Measurements from ENCODE around the gene TM4SF1.

DNA sequence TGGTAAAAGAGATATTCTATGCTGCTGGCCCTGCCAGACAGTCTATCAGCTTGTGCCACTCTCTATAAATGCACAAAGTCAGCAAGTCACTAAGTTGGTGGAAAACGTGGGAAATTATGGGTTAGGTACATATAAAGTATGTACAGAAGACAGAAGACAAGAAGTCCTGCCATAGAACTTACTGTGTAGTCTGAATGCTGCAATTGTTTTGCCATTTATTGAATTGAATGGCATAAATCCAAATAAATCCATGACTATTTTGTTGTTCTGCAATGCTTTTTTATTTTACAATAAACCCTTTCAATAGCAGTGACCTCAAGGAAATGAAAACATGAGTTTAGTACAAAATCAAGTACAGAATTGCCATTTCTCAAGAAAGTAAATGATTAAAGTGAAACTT lies 34.1 kb upstream of the TM4SF1 start:
- TF ChIP-seq, protein P1, sequence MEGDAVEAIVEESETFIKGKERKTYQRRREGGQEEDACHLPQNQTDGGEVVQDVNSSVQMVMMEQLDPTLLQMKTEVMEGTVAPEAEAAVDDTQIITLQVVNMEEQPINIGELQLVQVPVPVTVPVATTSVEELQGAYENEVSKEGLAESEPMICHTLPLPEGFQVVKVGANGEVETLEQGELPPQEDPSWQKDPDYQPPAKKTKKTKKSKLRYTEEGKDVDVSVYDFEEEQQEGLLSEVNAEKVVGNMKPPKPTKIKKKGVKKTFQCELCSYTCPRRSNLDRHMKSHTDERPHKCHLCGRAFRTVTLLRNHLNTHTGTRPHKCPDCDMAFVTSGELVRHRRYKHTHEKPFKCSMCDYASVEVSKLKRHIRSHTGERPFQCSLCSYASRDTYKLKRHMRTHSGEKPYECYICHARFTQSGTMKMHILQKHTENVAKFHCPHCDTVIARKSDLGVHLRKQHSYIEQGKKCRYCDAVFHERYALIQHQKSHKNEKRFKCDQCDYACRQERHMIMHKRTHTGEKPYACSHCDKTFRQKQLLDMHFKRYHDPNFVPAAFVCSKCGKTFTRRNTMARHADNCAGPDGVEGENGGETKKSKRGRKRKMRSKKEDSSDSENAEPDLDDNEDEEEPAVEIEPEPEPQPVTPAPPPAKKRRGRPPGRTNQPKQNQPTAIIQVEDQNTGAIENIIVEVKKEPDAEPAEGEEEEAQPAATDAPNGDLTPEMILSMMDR (IDR thresholded peaks at IDR 0.05) = no peak
- TF ChIP-seq, protein P2, sequence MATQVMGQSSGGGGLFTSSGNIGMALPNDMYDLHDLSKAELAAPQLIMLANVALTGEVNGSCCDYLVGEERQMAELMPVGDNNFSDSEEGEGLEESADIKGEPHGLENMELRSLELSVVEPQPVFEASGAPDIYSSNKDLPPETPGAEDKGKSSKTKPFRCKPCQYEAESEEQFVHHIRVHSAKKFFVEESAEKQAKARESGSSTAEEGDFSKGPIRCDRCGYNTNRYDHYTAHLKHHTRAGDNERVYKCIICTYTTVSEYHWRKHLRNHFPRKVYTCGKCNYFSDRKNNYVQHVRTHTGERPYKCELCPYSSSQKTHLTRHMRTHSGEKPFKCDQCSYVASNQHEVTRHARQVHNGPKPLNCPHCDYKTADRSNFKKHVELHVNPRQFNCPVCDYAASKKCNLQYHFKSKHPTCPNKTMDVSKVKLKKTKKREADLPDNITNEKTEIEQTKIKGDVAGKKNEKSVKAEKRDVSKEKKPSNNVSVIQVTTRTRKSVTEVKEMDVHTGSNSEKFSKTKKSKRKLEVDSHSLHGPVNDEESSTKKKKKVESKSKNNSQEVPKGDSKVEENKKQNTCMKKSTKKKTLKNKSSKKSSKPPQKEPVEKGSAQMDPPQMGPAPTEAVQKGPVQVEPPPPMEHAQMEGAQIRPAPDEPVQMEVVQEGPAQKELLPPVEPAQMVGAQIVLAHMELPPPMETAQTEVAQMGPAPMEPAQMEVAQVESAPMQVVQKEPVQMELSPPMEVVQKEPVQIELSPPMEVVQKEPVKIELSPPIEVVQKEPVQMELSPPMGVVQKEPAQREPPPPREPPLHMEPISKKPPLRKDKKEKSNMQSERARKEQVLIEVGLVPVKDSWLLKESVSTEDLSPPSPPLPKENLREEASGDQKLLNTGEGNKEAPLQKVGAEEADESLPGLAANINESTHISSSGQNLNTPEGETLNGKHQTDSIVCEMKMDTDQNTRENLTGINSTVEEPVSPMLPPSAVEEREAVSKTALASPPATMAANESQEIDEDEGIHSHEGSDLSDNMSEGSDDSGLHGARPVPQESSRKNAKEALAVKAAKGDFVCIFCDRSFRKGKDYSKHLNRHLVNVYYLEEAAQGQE (IDR thresholded peaks at IDR 0.05; ENCODE audit: insufficient read depth in 1 of 2, low read depth in 2 of 2, low read length in 1 of 2) = no peak

Data from Panc1 (cell line).